ENCODE results near the gene ADA.
A peak's percentile ranks its signal among the peaks of the same experiment; 100 is the strongest.
"Not testable (repeated sequence)": the region's sequence is repeated elsewhere in the genome, so short reads cannot be mapped to it uniquely, and the experiment has no call there.

ADA gene

GRCh38 chr20:44599715-44600114 is 51.8 kb downstream of the ADA start:
- no peak for DNase-seq (ENCODE audit: low read depth in 2 of 2)

- DNase-seq (ENCODE audit: low read depth in 2 of 2) = no peak
These were observed 52.8 kb downstream of the ADA start for GRCh38 chr20:44598423-44599305.

- no peak for DNase-seq (ENCODE audit: low read depth in 2 of 2)
These were observed 53.6 kb downstream of the ADA start for GRCh38 chr20:44597930-44598329.

- DNase-seq (ENCODE audit: low read depth in 2 of 2) = no peak
These were observed 54.0 kb downstream of the ADA start for GRCh38 chr20:44597516-44597915.

- no peak for DNase-seq (ENCODE audit: low read depth in 2 of 2)
These were observed 54.6 kb downstream of the ADA start for GRCh38 chr20:44596876-44597275.

- DNase-seq (ENCODE audit: low read depth in 2 of 2) = no peak
These were observed 55.5 kb downstream of the ADA start for GRCh38 chr20:44596010-44596409.

- no peak for DNase-seq (ENCODE audit: low read depth in 2 of 2)
These were observed 56.8 kb downstream of the ADA start for GRCh38 chr20:44594730-44595129.

- no peak for DNase-seq (ENCODE audit: low read depth in 2 of 2)
These were observed 57.7 kb downstream of the ADA start for GRCh38 chr20:44593751-44594150.

- DNase-seq (ENCODE audit: low read depth in 2 of 2) = no peak
These were observed 59.1 kb downstream of the ADA start for GRCh38 chr20:44592366-44592765.

- DNase-seq (ENCODE audit: low read depth in 2 of 2) = no peak
These were observed 60.3 kb downstream of the ADA start for GRCh38 chr20:44590980-44591778.

GRCh38 chr20:44589537-44589936 is 62.0 kb downstream of the ADA start:
- DNase-seq (ENCODE audit: low read depth in 2 of 2) = no peak

- DNase-seq (ENCODE audit: low read depth in 2 of 2) = not testable (repeated sequence)
These were observed 63.2 kb downstream of the ADA start for GRCh38 chr20:44588321-44588720.

GRCh38 chr20:44587035-44587980 is 64.2 kb downstream of the ADA start:
- DNase-seq (ENCODE audit: low read depth in 2 of 2) = no peak

GRCh38 chr20:44586289-44586911 is 65.1 kb downstream of the ADA start:
- no peak for DNase-seq (ENCODE audit: low read depth in 2 of 2)

GRCh38 chr20:44585057-44585963 is 66.2 kb downstream of the ADA start:
- DNase-seq (ENCODE audit: low read depth in 2 of 2) = no peak

GRCh38 chr20:44584162-44584561 is 67.3 kb downstream of the ADA start:
- no peak for DNase-seq (ENCODE audit: low read depth in 2 of 2)

GRCh38 chr20:44583157-44583556 is 68.3 kb downstream of the ADA start:
- no peak for DNase-seq (ENCODE audit: low read depth in 2 of 2)

GRCh38 chr20:44582311-44583025 is 69.0 kb downstream of the ADA start, which contains the start of gene PKIG:
Gene PKIG (plus strand): TSS chr20:44582579. CDS start chr20:44614557, 31,978 bp downstream.
- peak in 1 of 2 experiments; percentile 48 for DNase-seq (ENCODE audit: low read depth in 2 of 2)

GRCh38 chr20:44581515-44581914 is 70.0 kb downstream of the ADA start:
- DNase-seq (ENCODE audit: low read depth in 2 of 2) = no peak
